Vagina (tissue), 2 donors: ENCODE data around the gene ATP5PD. TPM values are rescaled to one million over a fixed set of nuclear protein-coding genes. Genes with fewer than 3 reads are reported as not detected.

Experiments used
- DNase-seq, 2 donors: peaks; one replicate each; pipeline ENCODE4 v3.0.0-alpha.2; 2017; ENCODE audit errors: extremely low spot score in 2 of 2
- H3K27ac ChIP-seq: fragments of 200-600 bp; sonication (generic); one replicate; pipeline ENCODE4 v1.5.1; 2019
- H3K27me3 ChIP-seq: fragments of 200-600 bp; sonication (generic); one replicate; pipeline ENCODE4 v1.5.1; 2019
- H3K36me3 ChIP-seq, 2 donors: fragments of 200-600 bp; sonication (generic); one replicate each; pipeline ENCODE4 v1.5.1; 2017 to 2019
- H3K4me1 ChIP-seq: fragments of 200-600 bp; sonication (generic); one replicate; pipeline ENCODE4 v1.5.1; 2019
- H3K4me3 ChIP-seq, 2 donors: fragments of 200-600 bp; sonication (generic); 1 replicate in 1 of 2; 2 replicates in 1 of 2; pipeline ENCODE4 v1.5.1; 2016 to 2019
- H3K9me3 ChIP-seq: fragments of 200-600 bp; sonication (generic); one replicate; pipeline ENCODE4 v1.5.1; 2019
- POLR2A ChIP-seq, 2 donors: fragments of 450-650 bp; IDR thresholded peaks; one replicate each; pipeline ENCODE4 v1.6.1; 2017; ENCODE audit warnings: antibody characterized with exemption in 2 of 2, mild to moderate bottlenecking in 2 of 2, moderate library complexity in 2 of 2
- POLR2AphosphoS5 ChIP-seq, 2 donors: sonication (generic); formaldehyde crosslinking; IDR thresholded peaks; one replicate each; pipeline ENCODE4 v1.9.0; 2017; ENCODE audit warnings: antibody characterized with exemption in 2 of 2, mild to moderate bottlenecking in 2 of 2, low read depth in 1 of 2; ENCODE audit not compliant: insufficient read depth in 1 of 2
- intact Hi-C: fragments of 100-400 bp; cut with DNase I; formaldehyde crosslinking; loops from one replicate; pipeline ENCODE4 v1.15.1; 2023
- total RNA-seq: library from RNA; depleted of rRNA; stranded (reverse); fragments of >200 nt; gene quantifications from one replicate; pipeline ENCODE4 v1.2.3, GENCODE V29; 2016
- TF ChIP-seq, protein P1 (sequence below), 3 experiments: fragments of 450-650 bp in 2 of 3; fragments of 200-600 bp in 1 of 3; sonication (generic) in 1 of 3; IDR thresholded peaks; one replicate each; pipeline ENCODE4 v1.5.1; 2017 to 2019; ENCODE audit warnings: antibody characterized with exemption in 3 of 3, mild to moderate bottlenecking in 2 of 3, moderate library complexity in 2 of 3

The ATP5PD gene
- total RNA-seq, 1 donor from 2014 or later, result 149 TPM

DNA sequence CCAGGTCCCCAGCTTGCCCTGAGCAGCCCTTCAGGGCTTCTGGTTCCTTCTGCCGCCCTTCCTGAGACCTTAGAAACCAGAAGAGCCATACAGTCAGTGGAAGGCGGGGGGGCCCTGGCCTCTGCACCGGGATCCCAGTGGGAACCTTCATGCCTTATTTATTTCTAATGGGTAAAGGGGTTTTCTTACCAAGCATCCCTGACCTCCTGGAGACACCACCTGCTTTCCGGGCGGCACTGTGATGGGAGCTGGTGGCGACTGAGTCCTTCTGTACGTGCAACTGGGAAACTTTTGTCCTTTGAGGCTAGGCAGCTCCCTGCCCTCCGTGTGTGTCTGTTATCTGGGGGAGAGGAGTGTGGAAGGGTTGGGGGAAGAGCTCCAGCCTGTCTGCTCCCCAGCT, 41.5 kb downstream of the ATP5PD start:
- no peak for DNase-seq
- TF ChIP-seq POLR2AphosphoS5 (IDR thresholded peaks at IDR 0.05; ENCODE audit: insufficient read depth in 1 of 2, low read depth in 1 of 2), result no peak
- TF ChIP-seq POLR2A (IDR thresholded peaks at IDR 0.05), result no peak
- TF ChIP-seq, protein P1, sequence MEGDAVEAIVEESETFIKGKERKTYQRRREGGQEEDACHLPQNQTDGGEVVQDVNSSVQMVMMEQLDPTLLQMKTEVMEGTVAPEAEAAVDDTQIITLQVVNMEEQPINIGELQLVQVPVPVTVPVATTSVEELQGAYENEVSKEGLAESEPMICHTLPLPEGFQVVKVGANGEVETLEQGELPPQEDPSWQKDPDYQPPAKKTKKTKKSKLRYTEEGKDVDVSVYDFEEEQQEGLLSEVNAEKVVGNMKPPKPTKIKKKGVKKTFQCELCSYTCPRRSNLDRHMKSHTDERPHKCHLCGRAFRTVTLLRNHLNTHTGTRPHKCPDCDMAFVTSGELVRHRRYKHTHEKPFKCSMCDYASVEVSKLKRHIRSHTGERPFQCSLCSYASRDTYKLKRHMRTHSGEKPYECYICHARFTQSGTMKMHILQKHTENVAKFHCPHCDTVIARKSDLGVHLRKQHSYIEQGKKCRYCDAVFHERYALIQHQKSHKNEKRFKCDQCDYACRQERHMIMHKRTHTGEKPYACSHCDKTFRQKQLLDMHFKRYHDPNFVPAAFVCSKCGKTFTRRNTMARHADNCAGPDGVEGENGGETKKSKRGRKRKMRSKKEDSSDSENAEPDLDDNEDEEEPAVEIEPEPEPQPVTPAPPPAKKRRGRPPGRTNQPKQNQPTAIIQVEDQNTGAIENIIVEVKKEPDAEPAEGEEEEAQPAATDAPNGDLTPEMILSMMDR (IDR thresholded peaks at IDR 0.05), result no peak
- Histone ChIP-seq H3K36me3 (peaks cover 0 to 20% of the 10 kb centered on the region in 2 donors), H3K27ac (no peak overlapping the region), H3K4me1 (no peaks in the 10 kb centered on the region), H3K9me3 (no peaks in the 10 kb centered on the region), H3K4me3 (no peak overlapping the region), H3K27me3 (no peaks in the 10 kb centered on the region)
- intact Hi-C loops, result no loop called here

DNA sequence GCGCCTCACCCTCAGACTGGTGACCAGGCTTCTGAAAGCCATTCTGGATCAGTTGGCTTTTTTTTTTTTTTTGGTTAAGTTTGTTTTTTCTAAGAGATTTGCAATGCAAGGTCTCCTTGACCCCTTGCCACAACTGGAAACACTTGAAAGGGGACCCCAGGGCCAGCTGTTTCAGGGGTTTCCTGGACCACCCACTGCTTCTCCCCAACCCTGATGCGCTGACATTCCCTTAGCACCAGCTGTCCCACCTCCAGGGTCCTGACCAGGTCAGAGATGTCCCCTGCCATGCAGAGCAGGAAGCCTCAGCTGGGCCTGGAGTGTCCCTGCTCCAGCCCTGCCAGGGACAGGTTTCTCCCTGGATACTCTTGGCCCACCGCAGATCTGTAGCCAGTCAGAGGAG, 42.4 kb downstream of the ATP5PD start:
- H3K4me1 ChIP-seq, result no peaks in the 10 kb centered on the region
- no peaks in the 10 kb centered on the region for H3K27me3 ChIP-seq
- no peak for DNase-seq
- no peak overlapping the region for H3K4me3 ChIP-seq
- peaks cover 0 to 20% of the 10 kb centered on the region in 2 donors for H3K36me3 ChIP-seq
- no peak overlapping the region for H3K27ac ChIP-seq
- H3K9me3 ChIP-seq, result no peaks in the 10 kb centered on the region
- intact Hi-C loops, result no loop called here
- no peak for TF ChIP-seq POLR2A (IDR thresholded peaks at IDR 0.05)
- TF ChIP-seq, protein P1 (IDR thresholded peaks at IDR 0.05), result no peak
- no peak for TF ChIP-seq POLR2AphosphoS5 (IDR thresholded peaks at IDR 0.05; ENCODE audit: insufficient read depth in 1 of 2, low read depth in 1 of 2)

DNA sequence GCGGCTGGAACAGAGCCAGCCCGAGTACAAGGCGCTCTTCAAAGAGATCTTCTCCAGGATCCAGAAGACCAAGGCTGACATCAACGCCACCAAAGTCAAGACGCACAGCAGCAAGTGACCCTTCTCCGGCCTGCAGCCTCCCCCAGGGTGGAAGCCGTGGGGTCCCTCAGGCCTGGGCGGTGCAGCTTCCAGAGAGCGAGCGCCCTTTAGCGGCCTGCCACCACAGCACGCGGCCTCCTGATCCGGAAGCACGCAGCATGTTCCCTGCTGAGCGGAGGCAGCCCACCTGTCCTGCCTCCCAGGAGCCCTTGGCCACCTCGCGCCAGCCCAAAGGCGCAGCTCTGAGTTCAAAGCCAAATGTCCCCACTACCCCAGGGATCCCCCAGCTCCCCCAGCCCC, 42.8 kb downstream of the ATP5PD start:
- DNase-seq, result no peak
- Histone ChIP-seq H3K27ac (no peak overlapping the region), H3K4me3 (no peak overlapping the region), H3K4me1 (no peaks in the 10 kb centered on the region), H3K27me3 (no peaks in the 10 kb centered on the region), H3K9me3 (no peaks in the 10 kb centered on the region), H3K36me3 (peaks cover 0 to 20% of the 10 kb centered on the region in 2 donors)
- no peak for TF ChIP-seq POLR2A (IDR thresholded peaks at IDR 0.05)
- intact Hi-C loops, result no loop called here

DNA sequence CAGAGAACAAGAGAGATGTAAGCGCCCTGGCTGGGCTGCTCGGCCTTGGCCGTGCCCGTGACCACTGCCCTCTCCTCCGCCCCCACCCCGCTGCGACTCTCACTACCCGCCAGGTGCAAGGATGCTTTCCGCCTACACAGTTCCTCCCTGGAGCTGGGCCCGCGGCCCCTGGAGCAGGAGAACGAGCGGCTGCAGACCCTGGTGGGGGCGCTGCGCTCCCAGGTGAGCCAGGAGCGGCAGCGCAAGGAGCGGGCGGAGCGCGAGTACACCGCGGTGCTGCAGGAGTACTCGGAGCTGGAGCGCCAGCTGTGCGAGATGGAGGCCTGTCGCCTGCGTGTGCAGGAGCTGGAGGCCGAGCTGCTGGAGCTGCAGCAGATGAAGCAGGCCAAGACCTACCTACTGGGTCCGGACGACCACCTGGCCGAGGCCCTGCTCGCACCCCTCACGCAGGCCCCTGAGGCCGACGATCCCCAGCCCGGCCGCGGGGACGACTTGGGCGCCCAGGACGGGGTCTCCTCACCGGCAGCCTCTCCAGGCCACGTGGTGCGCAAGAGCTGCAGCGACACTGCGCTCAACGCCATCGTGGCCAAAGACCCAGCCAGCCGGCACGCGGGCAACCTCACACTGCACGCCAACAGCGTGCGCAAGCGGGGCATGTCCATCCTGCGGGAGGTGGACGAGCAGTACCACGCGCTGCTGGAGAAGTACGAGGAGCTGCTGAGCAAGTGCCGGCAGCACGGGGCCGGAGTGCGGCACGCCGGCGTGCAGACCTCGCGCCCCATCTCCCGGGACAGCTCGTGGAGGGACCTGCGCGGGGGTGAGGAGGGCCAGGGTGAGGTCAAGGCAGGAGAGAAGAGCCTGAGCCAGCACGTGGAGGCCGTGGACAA, 43.5 kb downstream of the ATP5PD start:
- TF ChIP-seq, protein P1 (IDR thresholded peaks at IDR 0.05), result no peak
- TF ChIP-seq POLR2A (IDR thresholded peaks at IDR 0.05), result no peak
- no peak for TF ChIP-seq POLR2AphosphoS5 (IDR thresholded peaks at IDR 0.05; ENCODE audit: insufficient read depth in 1 of 2, low read depth in 1 of 2)
- intact Hi-C loops, result no loop called here
- no peak for DNase-seq
- H3K27me3 ChIP-seq, result no peaks in the 10 kb centered on the region
- no peaks in the 10 kb centered on the region for H3K4me1 ChIP-seq
- H3K9me3 ChIP-seq, result no peaks in the 10 kb centered on the region
- H3K27ac ChIP-seq, result no peak overlapping the region
- H3K36me3 ChIP-seq, result peaks cover 0 to 20% of the 10 kb centered on the region in 2 donors
- no peak overlapping the region for H3K4me3 ChIP-seq

DNA sequence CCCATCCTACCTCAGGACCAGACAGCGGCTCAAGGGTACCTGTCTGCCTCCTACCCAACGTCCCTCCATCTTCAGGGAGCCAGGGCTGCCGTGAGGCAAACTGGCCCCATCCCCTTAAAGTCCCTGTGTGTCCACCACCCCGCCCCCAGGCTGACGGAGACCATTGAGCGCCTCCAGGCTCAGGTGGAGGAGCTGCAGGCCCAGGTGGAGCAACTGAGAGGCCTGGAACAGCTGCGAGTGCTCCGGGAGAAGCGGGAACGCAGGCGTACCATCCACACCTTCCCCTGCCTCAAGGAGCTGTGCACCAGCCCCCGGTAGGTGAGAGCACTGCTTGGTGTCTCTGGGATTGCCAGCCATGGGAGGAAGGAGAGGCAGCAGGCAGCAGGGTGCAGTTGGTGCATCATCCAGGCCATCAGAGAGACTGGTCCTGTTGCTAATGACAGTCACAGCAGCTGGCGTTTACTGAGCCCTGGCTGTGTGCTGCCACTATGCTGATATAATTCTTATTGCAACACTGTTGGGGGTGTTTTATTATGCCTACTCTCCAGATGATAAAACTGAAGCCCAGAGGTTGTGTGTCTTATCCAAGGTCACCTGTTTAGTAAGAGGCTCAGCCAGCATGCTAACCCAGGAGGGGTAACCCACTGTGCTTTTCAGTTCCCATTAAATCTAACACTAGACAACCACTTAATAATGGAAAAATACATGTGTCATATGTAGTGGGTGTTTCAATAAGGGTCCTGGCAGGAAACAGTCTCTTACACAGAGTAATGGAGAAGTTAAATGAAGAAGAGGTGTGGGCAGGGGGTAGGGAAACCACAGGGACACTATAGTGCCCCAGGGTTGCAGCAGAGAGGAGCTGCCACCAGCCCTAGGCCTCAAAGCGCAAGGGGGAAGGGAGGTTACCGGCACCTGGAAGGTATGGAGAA, 44.6 kb downstream of the ATP5PD start:
- H3K27ac ChIP-seq, result no peak overlapping the region
- no peak for DNase-seq
- no peaks in the 10 kb centered on the region for H3K4me1 ChIP-seq
- H3K4me3 ChIP-seq, result no peak overlapping the region
- H3K9me3 ChIP-seq, result no peaks in the 10 kb centered on the region
- intact Hi-C loops, result no loop called here
- TF ChIP-seq POLR2AphosphoS5 (IDR thresholded peaks at IDR 0.05; ENCODE audit: insufficient read depth in 1 of 2, low read depth in 1 of 2) (no peak), POLR2A (IDR thresholded peaks at IDR 0.05) (no peak)
- TF ChIP-seq, protein P1 (IDR thresholded peaks at IDR 0.05), result no peak
- H3K27me3 ChIP-seq, result no peaks in the 10 kb centered on the region
- H3K36me3 ChIP-seq, result peaks cover 0 to 20% of the 10 kb centered on the region in 2 donors
